Activated CD8-positive, alpha-beta memory T cell treated with anti-CD3 and anti-CD28 coated beads, Interleukin-2, amount 50 U/mL, for 1 hour (primary cell): ENCODE measurements around the gene HDDC3.
"Not testable (repeated sequence)": the region's sequence is repeated elsewhere in the genome, so short reads cannot be mapped to it uniquely, and the experiment has no call there.

ENCODE experiments used
- DNase-seq: peaks from one replicate; pipeline ENCODE4 v3.0.0-alpha.2; 2020; ENCODE audit errors: extremely low read depth

HDDC3 gene

GRCh38 chr15:90930861-90931574 lies 1.3 kb downstream of the HDDC3 start:
- DNase-seq, result no peak

- DNase-seq, result no peak
These were observed 2.9 kb downstream of the HDDC3 start for GRCh38 chr15:90929246-90930019.

GRCh38 chr15:90928106-90928505 lies 4.2 kb downstream of the HDDC3 start:
- DNase-seq, result not testable (repeated sequence)

DNA sequence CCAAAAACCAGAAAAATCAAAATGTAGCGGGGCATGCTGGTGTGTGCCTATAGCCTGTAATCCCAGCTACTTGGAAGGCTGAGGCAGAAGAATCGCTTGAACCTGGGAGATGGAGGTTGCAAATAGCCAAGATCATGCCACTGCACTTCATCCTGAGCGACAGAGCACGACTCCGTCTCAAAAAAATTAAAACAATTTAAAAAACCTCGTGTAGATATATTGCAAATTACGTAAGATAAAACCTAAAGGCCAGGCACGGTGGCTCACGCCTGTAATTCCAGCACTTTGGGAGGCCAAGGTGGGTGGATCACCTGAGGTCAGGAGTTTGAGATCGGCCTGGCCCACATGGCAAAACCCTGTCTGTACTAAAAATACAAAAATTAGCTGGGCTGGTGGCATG lies 5.6 kb downstream of the HDDC3 start:
- not testable (repeated sequence) for DNase-seq

GRCh38 chr15:90924375-90924774 lies 8.0 kb downstream of the HDDC3 start:
- DNase-seq, result no peak

DNA sequence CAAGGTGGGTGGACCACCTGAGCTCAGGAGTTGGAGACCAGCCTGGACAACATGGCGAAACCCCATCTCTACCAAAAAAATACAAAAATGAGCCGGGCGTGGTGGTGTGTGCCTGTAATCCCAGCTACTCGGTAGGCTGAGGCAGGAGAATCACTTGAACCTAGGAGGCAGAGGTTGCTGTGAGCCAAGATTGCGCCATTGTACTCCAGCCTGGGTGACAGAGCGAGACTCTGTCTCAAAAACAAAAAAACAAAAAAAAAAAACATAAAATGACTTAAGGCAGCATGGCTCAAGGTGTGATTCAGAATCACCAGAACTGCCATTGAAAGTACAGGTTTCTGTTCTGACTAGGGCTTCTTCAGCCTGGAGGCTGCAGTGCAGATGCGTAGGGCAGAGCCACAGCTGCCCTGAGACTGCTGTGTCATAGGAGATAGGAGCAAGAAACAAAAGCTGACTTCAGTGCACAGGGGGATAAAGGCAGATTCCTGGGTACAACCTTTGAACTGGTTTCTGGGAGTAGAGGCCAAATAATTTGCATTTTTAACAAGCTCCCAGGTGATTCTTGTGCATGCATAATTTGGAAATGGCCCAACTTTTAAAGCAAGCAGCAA lies 9.5 kb downstream of the HDDC3 start:
- not testable (repeated sequence) for DNase-seq

GRCh38 chr15:90921887-90922286 lies 10.5 kb downstream of the HDDC3 start:
- DNase-seq, result no peak

DNA sequence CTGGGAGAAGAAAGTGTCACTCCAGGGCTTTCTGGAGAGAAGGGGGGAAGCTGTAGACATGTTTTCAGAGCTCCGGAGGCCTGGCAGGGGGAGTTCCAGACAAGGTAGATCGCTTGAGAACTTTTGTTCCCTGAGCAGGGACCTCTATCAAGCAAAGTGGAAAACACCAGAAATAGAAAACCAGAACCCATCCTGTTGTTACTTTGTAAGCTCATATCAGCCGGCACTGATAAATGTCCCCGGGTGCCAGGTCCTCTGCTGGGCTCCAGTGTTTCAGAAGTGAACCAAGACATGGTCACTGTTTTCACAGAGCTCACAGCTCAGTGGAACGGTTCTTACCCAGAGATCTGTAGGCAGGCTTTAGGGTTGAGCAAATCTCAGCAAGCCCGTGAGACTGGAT lies 13.5 kb downstream of the HDDC3 start:
- DNase-seq, result no peak

DNA sequence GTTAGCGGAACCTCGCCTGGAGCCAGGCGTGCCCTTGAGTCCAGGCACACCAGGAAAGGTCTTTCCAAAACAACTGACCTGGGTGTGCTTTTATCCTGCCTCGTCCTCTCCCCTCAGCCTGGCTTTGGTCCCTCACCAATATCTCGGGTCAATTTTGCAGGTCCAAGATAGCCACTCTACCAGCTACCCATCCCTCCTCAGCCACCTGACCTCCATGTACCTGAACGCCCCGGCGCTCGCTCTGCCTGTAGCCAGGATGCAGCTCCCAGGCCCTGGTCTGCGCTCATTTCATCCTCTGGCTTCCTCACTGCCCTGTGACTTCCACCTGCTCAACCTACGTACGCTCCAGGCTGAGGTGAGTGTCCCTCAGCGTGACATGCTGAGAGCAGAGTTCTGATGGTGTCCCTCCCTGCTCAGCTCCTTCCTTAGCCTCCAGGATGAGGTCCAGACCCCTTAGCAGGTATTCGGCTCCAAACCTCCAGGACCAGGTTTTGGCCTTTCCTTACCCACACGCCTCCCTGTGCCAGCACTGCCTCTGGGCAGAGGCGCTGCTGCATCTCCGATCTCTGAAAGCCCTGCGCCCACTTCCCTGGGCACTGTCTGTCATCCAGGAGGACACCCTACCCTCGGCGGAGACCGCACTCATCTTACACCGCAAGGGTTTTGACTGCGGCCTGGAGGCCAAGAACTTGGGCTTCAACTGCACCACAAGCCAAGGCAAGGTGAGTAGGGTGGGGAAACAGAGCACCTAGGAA lies 14.1 kb downstream of the HDDC3 start:
- DNase-seq, result no peak

GRCh38 chr15:90917569-90917968 lies 14.8 kb downstream of the HDDC3 start:
- no peak for DNase-seq

DNA sequence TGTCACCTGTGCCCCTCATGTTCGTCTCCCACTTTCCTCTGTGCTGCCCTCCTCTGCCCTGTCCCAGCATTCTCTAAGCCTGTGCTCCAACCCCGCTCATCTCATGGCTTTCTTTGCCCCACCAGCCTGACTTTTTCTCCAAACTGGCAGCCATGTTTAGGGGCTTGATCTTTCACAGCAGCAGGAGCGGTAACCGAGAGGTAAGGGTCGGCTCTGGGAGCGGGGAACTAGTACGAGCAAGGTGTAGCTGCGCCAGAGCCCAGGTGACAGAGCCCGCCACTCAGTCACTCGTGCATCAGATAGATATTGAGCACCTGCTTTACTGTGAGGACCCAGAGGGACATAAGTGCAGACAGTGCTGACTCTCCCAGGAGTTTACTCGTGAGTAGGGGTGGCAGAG lies 15.9 kb downstream of the HDDC3 start:
- no peak for DNase-seq

DNA sequence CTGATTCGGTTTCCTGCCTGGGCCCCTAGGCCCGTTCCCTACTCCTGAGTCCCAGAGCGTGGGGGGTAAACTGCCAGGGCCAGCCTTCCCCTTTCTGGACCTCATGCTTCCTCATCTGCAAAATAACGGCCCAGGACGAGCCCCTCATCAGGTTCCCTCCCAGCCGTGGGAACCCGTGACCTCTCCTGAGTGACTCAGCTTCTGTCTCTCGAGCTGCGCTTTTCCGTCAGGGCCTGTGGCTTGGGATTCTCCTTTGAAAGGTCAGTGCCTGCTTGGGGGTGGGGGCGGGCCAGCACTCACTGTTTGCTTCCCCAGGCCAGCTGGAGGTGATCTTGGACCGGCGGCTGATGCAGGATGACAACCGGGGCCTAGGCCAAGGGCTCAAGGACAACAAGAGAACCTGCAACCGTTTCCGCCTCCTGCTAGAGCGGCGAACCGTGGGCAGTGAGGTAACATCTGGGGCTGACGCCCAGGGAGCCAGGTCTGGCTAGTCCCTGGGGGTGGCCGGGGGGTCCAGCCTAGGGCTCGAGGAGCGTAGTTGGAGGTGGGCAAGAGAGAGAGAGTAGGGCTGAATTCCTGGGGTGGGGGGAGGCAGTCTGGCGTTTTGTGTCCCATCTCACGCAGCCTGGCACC lies 16.4 kb downstream of the HDDC3 start:
- no peak for DNase-seq

DNA sequence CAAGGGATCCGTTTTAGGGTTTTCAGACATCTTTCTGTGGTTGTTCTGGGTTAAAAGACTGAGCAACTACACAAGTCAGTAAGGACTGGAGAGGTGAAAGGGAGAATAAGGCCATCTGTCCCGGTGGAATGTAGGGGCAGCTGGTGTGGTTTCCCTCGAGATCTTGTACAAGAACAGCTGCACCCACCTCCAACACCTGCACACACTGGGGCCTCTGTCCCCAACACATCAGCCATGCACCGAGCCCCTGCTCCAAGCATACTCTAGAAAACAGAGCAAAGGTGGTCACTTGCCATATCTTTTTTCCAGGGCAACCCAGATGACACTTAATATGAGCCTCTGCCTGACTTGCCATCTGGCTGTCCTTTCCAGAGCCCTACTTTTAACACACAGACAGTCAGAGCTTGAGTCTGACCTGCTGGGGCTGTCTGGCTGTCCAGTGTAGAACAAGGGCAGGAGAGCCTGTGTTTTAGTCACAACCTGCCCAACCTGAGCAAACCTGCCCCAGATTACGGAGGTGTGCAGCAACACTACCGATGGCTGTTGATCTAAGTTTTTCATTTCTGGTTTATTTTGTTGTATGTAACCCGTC lies 17.0 kb downstream of the HDDC3 start:
- DNase-seq, result no peak

DNA sequence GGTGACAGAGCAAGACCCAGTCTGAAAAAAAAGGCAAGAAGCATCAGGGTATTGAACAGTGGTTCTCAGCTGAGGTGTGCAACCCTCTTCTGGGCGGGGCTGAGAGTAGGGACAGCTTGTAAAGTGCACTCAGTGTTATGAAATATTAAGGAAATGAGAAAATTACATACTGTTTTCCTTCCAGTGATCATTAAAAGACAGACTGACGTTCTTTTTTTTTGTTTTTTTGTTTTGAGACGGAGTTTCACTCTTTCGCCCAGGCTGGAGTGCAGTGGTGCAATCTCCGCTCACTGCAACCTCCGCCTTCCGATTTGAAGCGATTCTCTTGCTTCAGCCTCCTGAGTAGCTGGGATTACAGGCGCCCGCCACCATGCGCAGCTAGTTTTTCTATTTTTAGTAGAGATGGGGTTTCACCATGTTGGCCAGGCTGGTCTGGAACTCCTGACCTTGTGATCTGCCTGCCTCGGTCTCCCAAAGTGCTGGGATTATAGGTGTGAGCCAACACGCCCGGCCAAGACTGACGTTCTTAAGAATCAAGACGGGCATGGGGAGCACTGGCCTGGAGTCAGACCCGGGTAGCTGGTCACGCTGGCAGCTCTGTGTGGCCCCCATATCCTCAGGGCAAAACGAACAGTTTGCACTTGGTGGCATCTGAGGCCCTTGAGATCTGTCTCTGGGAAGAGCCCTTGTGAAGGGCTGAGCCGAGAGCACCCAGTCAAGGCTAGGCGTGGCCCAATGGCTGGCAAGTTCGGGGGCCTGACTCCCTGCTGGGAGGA lies 17.9 kb downstream of the HDDC3 start:
- no peak for DNase-seq

DNA sequence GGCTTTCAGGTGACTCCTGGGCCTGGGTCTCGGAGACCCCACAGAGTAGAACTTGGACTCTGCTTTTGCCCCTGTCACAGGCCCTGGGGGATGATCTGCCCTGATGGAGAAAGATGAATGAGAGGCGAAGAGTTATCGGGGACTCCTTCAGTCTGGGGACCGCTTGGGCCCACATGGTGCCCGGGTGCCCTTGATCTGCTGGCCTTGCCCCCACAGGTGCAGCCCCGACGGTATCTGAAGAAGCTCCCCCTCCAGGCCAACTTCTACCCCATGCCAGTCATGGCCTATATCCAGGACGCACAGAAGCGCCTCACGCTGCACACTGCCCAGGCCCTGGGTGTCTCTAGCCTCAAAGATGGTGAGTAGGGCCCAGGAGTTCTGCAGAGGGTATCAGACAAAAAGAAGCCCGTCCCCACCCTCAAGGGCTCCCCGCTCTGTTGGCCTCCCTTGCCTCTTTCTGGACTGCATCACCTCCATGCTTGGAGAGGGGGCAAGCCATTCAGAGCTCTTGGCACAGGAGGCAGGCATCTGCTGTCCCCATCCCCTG lies 18.9 kb downstream of the HDDC3 start:
- DNase-seq, result no peak

GRCh38 chr15:90912770-90913075 lies 19.6 kb downstream of the HDDC3 start:
- no peak for DNase-seq

DNA sequence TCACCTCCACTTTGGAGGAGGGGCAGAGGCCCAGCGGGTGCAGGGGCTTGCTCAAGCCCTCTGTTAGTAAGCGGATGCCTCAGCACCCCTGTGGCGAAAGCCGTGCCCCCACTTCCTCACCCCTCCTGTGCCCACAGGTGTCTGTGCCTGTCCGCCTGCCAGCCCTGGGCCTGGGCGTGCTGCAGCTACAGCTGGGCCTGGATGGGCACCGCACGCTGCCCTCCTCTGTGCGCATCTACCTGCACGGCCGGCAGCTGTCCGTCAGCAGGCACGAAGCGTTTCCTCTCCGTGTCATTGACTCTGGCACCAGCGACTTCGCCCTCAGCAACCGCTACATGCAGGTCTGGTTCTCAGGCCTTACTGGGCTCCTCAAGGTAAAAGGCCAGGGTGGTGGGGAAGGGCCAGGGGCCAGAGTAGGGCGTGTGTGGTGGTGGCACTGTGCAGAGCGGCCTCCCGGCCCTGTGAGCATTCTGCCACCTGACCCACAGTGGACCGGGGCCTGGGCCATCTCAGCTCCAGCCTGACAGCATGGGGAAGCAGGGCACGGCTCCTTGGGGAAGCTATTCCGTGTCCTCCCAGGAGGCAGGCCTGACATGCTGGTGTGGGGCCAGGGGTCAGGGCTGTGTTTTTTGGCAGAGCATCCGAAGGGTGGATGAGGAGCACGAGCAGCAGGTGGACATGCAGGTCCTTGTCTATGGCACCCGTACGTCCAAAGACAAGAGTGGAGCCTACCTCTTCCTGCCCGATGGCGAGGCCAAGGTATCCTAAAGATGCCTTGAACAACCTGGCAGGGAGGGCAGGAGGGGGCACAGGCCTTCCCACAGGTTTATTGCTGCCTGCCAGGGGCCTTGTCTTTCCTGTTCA lies 20.2 kb downstream of the HDDC3 start:
- DNase-seq, result no peak

- DNase-seq, result no peak
These were observed 21.1 kb downstream of the HDDC3 start for GRCh38 chr15:90911302-90911623.

DNA sequence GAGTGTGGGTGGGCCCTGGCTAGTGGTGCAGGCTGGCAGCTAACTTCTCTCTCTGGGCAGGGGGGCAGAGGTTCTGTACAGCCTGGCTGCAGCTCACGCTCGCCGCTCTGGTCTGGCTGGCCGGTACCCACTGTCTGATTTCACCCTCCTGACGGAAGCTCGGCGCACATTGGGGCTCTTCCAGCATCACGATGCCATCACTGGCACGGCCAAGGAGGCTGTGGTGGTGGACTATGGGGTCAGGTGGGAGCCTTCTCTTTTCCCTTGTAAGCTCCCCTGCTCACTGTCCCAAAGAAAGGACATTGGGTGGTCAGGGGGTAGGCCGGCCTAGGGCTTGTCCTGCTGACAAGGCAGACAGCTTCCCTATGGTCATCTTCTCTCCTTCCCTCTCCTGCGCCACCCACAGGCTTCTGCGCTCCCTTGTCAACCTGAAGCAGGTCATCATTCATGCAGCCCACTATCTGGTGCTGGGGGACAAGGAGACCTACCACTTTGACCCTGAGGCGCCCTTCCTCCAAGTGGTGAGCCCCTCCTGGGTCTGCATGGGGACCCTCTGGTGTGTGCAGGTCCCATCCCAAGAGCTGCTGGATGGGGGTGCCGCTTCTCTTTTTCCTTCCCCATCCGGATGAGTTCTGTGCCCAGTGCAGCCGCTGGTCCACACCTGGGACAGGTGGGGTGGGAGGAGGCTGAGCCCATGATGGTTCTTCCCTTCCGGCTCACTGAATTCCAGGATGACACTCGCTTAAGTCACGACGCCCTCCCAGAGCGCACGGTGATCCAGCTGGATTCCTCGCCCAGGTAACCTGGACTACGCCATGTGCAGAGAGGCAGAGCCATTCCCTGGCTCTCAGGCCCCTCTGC lies 21.7 kb downstream of the HDDC3 start:
- DNase-seq, result no peak
